HEK293 (cell line): ENCODE results near the gene RBBP8NL.

ENCODE experiments used
- AEBP2 ChIP-seq: fragments of 450-650 bp; formaldehyde crosslinking; IDR thresholded peaks from 2 replicates; pipeline ENCODE4 v1.5.1; 2016; ENCODE audit warnings: missing biosample characterization, missing genetic modification characterization, borderline replicate concordance
- BCL11B ChIP-seq: fragments of 450-650 bp; formaldehyde crosslinking; IDR thresholded peaks from 2 replicates; pipeline ENCODE4 v1.5.1; 2016; ENCODE audit warnings: low read depth, missing biosample characterization, missing genetic modification characterization
- EGR2 ChIP-seq: fragments of 450-650 bp; formaldehyde crosslinking; IDR thresholded peaks from 2 replicates; pipeline ENCODE4 v1.5.1; 2016; ENCODE audit warnings: low read depth, missing biosample characterization, missing genetic modification characterization
- GLIS1 ChIP-seq: fragments of 450-650 bp; formaldehyde crosslinking; IDR thresholded peaks from 2 replicates; pipeline ENCODE4 v1.5.1; 2016; ENCODE audit warnings: missing biosample characterization, missing genetic modification characterization
- GLIS2 ChIP-seq: fragments of 450-650 bp; formaldehyde crosslinking; IDR thresholded peaks from 2 replicates; pipeline ENCODE4 v1.5.1; 2016; ENCODE audit warnings: missing biosample characterization, missing genetic modification characterization
- IKZF3 ChIP-seq: fragments of 450-650 bp; IDR thresholded peaks from 2 replicates; pipeline ENCODE4 v1.5.0; 2018; ENCODE audit warnings: missing biosample characterization, mild to moderate bottlenecking, missing genetic modification characterization, moderate library complexity
- KLF10 ChIP-seq: fragments of 450-650 bp; IDR thresholded peaks from 2 replicates; pipeline ENCODE4 v1.5.1; 2018; ENCODE audit warnings: missing biosample characterization, mild to moderate bottlenecking, missing genetic modification characterization
- KLF17 ChIP-seq: fragments of 450-650 bp; formaldehyde crosslinking; IDR thresholded peaks from 2 replicates; pipeline ENCODE4 v1.5.1; 2016; ENCODE audit warnings: missing biosample characterization, missing genetic modification characterization
- OSR2 ChIP-seq: fragments of 450-650 bp; formaldehyde crosslinking; IDR thresholded peaks from 2 replicates; pipeline ENCODE4 v1.5.1; 2016; ENCODE audit warnings: missing biosample characterization, missing genetic modification characterization
- SP7 ChIP-seq: fragments of 450-650 bp; formaldehyde crosslinking; IDR thresholded peaks from 2 replicates; pipeline ENCODE4 v1.5.1; 2016; ENCODE audit warnings: missing biosample characterization, missing genetic modification characterization
- ZBTB48 ChIP-seq: fragments of 450-650 bp; formaldehyde crosslinking; IDR thresholded peaks from 2 replicates; pipeline ENCODE4 v1.5.1; 2016; ENCODE audit warnings: missing biosample characterization, missing genetic modification characterization
- ZBTB6 ChIP-seq: fragments of 450-650 bp; formaldehyde crosslinking; IDR thresholded peaks from 2 replicates; pipeline ENCODE4 v1.5.1; 2017; ENCODE audit warnings: missing biosample characterization, missing genetic modification characterization
- ZBTB7A ChIP-seq: fragments of 450-650 bp; formaldehyde crosslinking; IDR thresholded peaks from 2 replicates; pipeline ENCODE4 v1.5.1; 2016; ENCODE audit warnings: low read depth, missing biosample characterization, missing genetic modification characterization
- ZBTB8A ChIP-seq: fragments of 450-650 bp; formaldehyde crosslinking; IDR thresholded peaks from 2 replicates; pipeline ENCODE4 v1.5.1; 2016; ENCODE audit warnings: missing biosample characterization, missing genetic modification characterization
- ZFHX2 ChIP-seq: fragments of 450-650 bp; formaldehyde crosslinking; conservative IDR thresholded peaks from 2 replicates; pipeline ENCODE4 v1.5.1; 2016; ENCODE audit warnings: missing biosample characterization, missing genetic modification characterization
- ZFP41 ChIP-seq: fragments of 450-650 bp; formaldehyde crosslinking; IDR thresholded peaks from 2 replicates; pipeline ENCODE4 v1.5.1; 2016; ENCODE audit warnings: missing biosample characterization, missing genetic modification characterization, borderline replicate concordance
- ZFP69B ChIP-seq: fragments of 450-650 bp; formaldehyde crosslinking; IDR thresholded peaks from 2 replicates; pipeline ENCODE4 v1.5.1; 2016; ENCODE audit warnings: missing biosample characterization, missing genetic modification characterization
- ZNF10 ChIP-seq: fragments of 450-650 bp; formaldehyde crosslinking; IDR thresholded peaks from 2 replicates; pipeline ENCODE4 v1.5.1; 2017; ENCODE audit warnings: missing biosample characterization, missing genetic modification characterization
- ZNF175 ChIP-seq: fragments of 450-650 bp; formaldehyde crosslinking; IDR thresholded peaks from 2 replicates; pipeline ENCODE4 v1.5.1; 2016; ENCODE audit warnings: missing biosample characterization, missing genetic modification characterization
- ZNF23 ChIP-seq: fragments of 450-650 bp; formaldehyde crosslinking; IDR thresholded peaks from 2 replicates; pipeline ENCODE4 v1.5.1; 2016; ENCODE audit warnings: missing biosample characterization, missing genetic modification characterization, borderline replicate concordance
- ZNF302 ChIP-seq: fragments of 450-650 bp; formaldehyde crosslinking; IDR thresholded peaks from 2 replicates; pipeline ENCODE4 v1.5.1; 2016; ENCODE audit warnings: missing biosample characterization, missing genetic modification characterization, low read depth
- ZNF324 ChIP-seq: fragments of 450-650 bp; formaldehyde crosslinking; IDR thresholded peaks from 2 replicates; pipeline ENCODE4 v1.5.1; 2016; ENCODE audit warnings: missing biosample characterization, missing genetic modification characterization
- ZNF350 ChIP-seq: fragments of 450-650 bp; formaldehyde crosslinking; IDR thresholded peaks from 2 replicates; pipeline ENCODE4 v1.5.0; 2017; ENCODE audit warnings: missing biosample characterization, mild to moderate bottlenecking, missing genetic modification characterization
- ZNF366 ChIP-seq: fragments of 450-650 bp; formaldehyde crosslinking; conservative IDR thresholded peaks from 2 replicates; pipeline ENCODE4 v1.5.1; 2016; ENCODE audit warnings: missing biosample characterization, missing genetic modification characterization
- ZNF37A ChIP-seq: fragments of 450-650 bp; IDR thresholded peaks from 2 replicates; pipeline ENCODE4 v1.5.1; 2018; ENCODE audit warnings: missing biosample characterization, missing genetic modification characterization
- ZNF391 ChIP-seq: fragments of 450-650 bp; formaldehyde crosslinking; IDR thresholded peaks from 2 replicates; pipeline ENCODE4 v1.5.1; 2016; ENCODE audit warnings: low read depth, missing biosample characterization, missing genetic modification characterization, borderline replicate concordance
- ZNF621 ChIP-seq: fragments of 450-650 bp; formaldehyde crosslinking; IDR thresholded peaks from 2 replicates; pipeline ENCODE4 v1.5.1; 2017; ENCODE audit warnings: missing biosample characterization, missing genetic modification characterization
- ZNF777 ChIP-seq: fragments of 450-650 bp; formaldehyde crosslinking; IDR thresholded peaks from 2 replicates; pipeline ENCODE4 v1.5.1; 2017; ENCODE audit warnings: missing biosample characterization, missing genetic modification characterization, borderline replicate concordance
- ZSCAN23 ChIP-seq: fragments of 450-650 bp; formaldehyde crosslinking; IDR thresholded peaks from 2 replicates; pipeline ENCODE4 v1.5.1; 2016; ENCODE audit warnings: missing biosample characterization, missing genetic modification characterization
- TF ChIP-seq, protein P1 (sequence below): fragments of 450-650 bp; formaldehyde crosslinking; IDR thresholded peaks from 2 replicates; pipeline ENCODE4 v1.5.1; 2016; ENCODE audit warnings: missing biosample characterization, missing genetic modification characterization
- TF ChIP-seq, protein P2 (sequence below): fragments of 450-650 bp; formaldehyde crosslinking; IDR thresholded peaks from 2 replicates; pipeline ENCODE4 v1.5.1; 2017; ENCODE audit warnings: missing biosample characterization, missing genetic modification characterization

The RBBP8NL gene

GRCh38 chr20:62370115-62370806, 57.1 kb downstream of the RBBP8NL start (continued):
- TF ChIP-seq, protein P1, sequence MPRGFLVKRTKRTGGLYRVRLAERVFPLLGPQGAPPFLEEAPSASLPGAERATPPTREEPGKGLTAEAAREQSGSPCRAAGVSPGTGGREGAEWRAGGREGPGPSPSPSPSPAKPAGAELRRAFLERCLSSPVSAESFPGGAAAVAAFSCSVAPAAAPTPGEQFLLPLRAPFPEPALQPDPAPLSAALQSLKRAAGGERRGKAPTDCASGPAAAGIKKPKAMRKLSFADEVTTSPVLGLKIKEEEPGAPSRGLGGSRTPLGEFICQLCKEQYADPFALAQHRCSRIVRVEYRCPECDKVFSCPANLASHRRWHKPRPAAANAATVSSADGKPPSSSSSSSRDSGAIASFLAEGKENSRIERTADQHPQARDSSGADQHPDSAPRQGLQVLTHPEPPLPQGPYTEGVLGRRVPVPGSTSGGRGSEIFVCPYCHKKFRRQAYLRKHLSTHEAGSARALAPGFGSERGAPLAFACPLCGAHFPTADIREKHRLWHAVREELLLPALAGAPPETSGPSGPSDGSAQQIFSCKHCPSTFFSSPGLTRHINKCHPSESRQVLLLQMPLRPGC = 0 out of 2 replicates have a peak, but pooled peaks have one; percentile 8
- no peak for TF ChIP-seq ZNF621
- 0 out of 2 replicates have a peak, but pooled peaks have one; percentile 31 for TF ChIP-seq ZNF324 (tag by site-specific recombination)
- peak; percentile 44 for TF ChIP-seq ZBTB8A (tag by site-specific recombination)
- TF ChIP-seq GLIS1 (tag by site-specific recombination) = peak; percentile 96
- TF ChIP-seq, protein P2, sequence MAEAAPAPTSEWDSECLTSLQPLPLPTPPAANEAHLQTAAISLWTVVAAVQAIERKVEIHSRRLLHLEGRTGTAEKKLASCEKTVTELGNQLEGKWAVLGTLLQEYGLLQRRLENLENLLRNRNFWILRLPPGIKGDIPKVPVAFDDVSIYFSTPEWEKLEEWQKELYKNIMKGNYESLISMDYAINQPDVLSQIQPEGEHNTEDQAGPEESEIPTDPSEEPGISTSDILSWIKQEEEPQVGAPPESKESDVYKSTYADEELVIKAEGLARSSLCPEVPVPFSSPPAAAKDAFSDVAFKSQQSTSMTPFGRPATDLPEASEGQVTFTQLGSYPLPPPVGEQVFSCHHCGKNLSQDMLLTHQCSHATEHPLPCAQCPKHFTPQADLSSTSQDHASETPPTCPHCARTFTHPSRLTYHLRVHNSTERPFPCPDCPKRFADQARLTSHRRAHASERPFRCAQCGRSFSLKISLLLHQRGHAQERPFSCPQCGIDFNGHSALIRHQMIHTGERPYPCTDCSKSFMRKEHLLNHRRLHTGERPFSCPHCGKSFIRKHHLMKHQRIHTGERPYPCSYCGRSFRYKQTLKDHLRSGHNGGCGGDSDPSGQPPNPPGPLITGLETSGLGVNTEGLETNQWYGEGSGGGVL (tag by site-specific recombination) = no peak
- TF ChIP-seq ZFP69B (tag by site-specific recombination) = no peak
- TF ChIP-seq ZNF37A (tag by site-specific recombination) = no peak
- TF ChIP-seq OSR2 = 0 out of 2 replicates have a peak, but pooled peaks have one; percentile 25
- no peak for TF ChIP-seq ZFP41 (tag by site-specific recombination)
- no peak for TF ChIP-seq ZNF175 (tag by site-specific recombination)
- TF ChIP-seq ZFHX2 (tag by site-specific recombination) = peak; percentile 85
- 0 out of 2 replicates have a peak, but pooled peaks have one; percentile 19 for TF ChIP-seq ZNF391 (tag by site-specific recombination)
- peak; percentile 64; the same call in 1 of the 2 replicates for TF ChIP-seq ZBTB6 (tag by site-specific recombination)
- peak; percentile 82 for TF ChIP-seq EGR2 (tag by site-specific recombination)
- no peak for TF ChIP-seq ZNF23 (tag by site-specific recombination)
- peak; percentile 37; the same call in 1 of the 2 replicates for TF ChIP-seq ZNF366 (tag by site-specific recombination)
- no peak for TF ChIP-seq ZSCAN23 (tag by site-specific recombination)
- TF ChIP-seq ZNF350 (tag by site-specific recombination) = no peak
- TF ChIP-seq IKZF3 (tag by site-specific recombination) = peak; percentile 16; the same call in 1 of the 2 replicates
- no peak for TF ChIP-seq BCL11B (tag by site-specific recombination)
- peak; percentile 94 for TF ChIP-seq KLF17 (tag by site-specific recombination)
- TF ChIP-seq SP7 (tag by site-specific recombination) = no peak
- TF ChIP-seq ZNF302 (tag by site-specific recombination) = no peak
- no peak for TF ChIP-seq ZNF777 (tag by site-specific recombination)
- TF ChIP-seq AEBP2 (tag by site-specific recombination) = no peak
- 0 out of 2 replicates have a peak, but pooled peaks have one; percentile 28 for TF ChIP-seq ZBTB7A (tag by site-specific recombination)
- TF ChIP-seq GLIS2 (tag by site-specific recombination) = peak; percentile 88
- peak; percentile 9; the same call in 1 of the 2 replicates for TF ChIP-seq ZBTB48 (tag by site-specific recombination)
- peak; percentile 91 for TF ChIP-seq ZNF10
- no peak for TF ChIP-seq KLF10 (tag by site-specific recombination)
